IPS DF 19.7 (cell line): ENCODE results near the gene MOK.

Experiments
- DNase-seq: peaks from one replicate; pipeline ENCODE4 v3.0.0-alpha.2; 2013; ENCODE audit warnings: low read depth, low spot score

Gene MOK

DNA sequence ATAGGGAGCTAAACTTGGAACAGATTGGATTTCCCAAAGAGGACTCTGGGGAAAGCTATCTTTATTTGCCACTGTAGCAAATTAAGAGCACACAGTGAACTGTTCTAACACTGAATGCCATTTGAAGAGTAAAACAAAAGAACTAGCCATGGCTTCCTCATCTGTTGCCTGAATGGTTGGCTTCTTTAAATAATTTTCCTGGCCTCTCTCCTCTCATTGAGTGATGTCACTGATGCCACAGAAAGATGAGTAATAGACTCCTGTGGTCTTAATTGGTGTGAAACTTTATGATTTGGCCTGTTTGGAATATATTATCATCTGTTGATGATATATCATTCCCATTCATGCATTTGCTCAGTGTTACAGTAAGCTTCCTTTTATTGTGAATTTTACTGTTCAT, 122.8 kb downstream of the MOK start:
- no peak for DNase-seq

DNA sequence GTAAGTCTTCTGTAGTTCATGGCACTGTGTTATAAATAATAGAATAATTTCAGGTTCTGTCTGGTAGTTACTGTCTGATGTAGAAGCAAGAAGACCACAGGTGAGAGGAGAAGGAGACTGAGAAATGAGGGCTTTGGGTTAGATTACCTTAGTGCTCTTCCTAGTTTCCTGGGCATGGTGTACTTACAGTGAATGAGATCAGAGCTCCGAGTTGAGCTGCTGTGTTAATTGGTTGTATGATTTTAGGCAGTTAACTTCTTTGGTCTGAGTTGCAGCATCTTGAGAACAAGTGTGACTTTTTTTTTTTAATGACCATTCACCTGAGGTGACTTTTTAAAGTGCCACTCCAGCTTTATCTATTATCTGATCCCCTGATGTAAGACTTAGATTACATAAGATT, 123.8 kb downstream of the MOK start:
- DNase-seq, result no peak

DNA sequence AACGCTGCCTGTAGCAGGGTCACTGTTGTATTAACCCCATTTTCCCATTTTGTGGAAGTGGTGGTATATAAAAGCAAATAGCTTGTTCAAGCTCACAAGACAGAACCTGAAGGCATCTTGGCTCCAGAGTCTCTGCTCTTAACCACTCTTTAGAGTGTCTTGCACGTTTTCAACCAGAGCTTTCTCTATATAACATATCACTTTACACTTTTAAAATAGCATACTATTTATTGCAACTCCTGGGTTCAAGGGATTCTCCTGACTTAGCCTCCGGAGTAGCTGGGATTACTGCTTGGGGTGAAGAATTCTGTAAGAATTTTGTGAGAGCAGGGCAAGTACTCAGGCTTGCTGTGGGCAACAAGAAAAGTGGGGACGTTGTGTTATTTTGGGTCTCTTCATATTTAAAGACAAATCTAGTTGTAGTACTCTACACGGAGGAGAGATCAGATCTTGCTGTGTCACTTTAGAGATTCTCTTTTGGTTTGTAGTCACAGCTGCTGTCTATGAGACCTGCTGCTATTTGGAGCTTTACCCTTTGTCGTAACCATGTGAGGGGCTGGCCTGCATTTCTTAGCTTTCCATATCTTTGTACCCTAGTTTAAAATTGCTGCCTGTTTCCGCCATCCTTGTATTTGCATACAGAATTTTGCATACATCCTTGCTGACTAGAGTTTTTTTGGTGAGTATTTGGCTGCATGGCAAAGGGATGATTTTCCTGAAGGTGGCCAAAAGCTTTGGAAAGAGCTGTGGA, 124.5 kb downstream of the MOK start:
- no peak for DNase-seq
